Lower leg skin (tissue), 3 donors: ENCODE results near the gene SLC22A14.

Experiments
- CTCF ChIP-seq, 3 donors: fragments of 450-650 bp; IDR thresholded peaks; one replicate each; pipeline ENCODE4 v1.5.1; 2016; ENCODE audit warnings: antibody characterized with exemption in 3 of 3, mild to moderate bottlenecking in 3 of 3, moderate library complexity in 2 of 3
- POLR2A ChIP-seq, 2 donors: fragments of 450-650 bp; IDR thresholded peaks; one replicate each; pipeline ENCODE4 v1.6.1; 2016 to 2017; ENCODE audit warnings: antibody characterized with exemption in 2 of 2, mild to moderate bottlenecking in 1 of 2, moderate library complexity in 1 of 2

- no peak for TF ChIP-seq CTCF (IDR thresholded peaks at IDR 0.05)
- no peak for TF ChIP-seq POLR2A (IDR thresholded peaks at IDR 0.05)
Observed at GRCh38 chr3:38365469-38366062, 83.5 kb downstream of the SLC22A14 start.
